ENCODE results near the gene TMC4. TPM values are rescaled to one million over a fixed set of nuclear protein-coding genes. Genes with fewer than 3 reads are reported as not detected.

The TMC4 gene
- total RNA-seq, 1 donor from 2014 or later = 0.28 TPM

GRCh38 chr19:54136864-54137698 lies 35.9 kb downstream of the TMC4 start:
- TF ChIP-seq CTCF (conservative IDR thresholded peaks at IDR 0.05) = no peak
- H3K36me3 Mint-ChIP-seq (ENCODE audit: low read depth) = no peaks in the 10 kb centered on the region
- H3K27ac Mint-ChIP-seq (ENCODE audit: unreplicated experiment) = peak overlapping the region; percentile 95

GRCh38 chr19:54136086-54136863 lies 36.7 kb downstream of the TMC4 start:
- Mint-ChIP-seq H3K27me3 (ENCODE audit: low read depth) (peaks cover 14% of the 10 kb centered on the region), H3K27ac (ENCODE audit: unreplicated experiment) (peak overlapping the region; percentile 61), H3K9me3 (no peaks in the 10 kb centered on the region), H3K4me1 (peaks cover 38% of the 10 kb centered on the region), H3K36me3 (ENCODE audit: low read depth) (no peaks in the 10 kb centered on the region), H3K4me3 (peak overlapping the region; percentile 90)
- no peak for DNase-seq (ENCODE audit: low read depth, low spot score)
- TF ChIP-seq CTCF (conservative IDR thresholded peaks at IDR 0.05) = no peak

More at GRCh38 chr19:54136864-54137698, 35.9 kb downstream of the TMC4 start:
- peaks cover 42% of the 10 kb centered on the region for H3K4me1 Mint-ChIP-seq
- peaks cover 14% of the 10 kb centered on the region for H3K27me3 Mint-ChIP-seq (ENCODE audit: low read depth)
- DNase-seq (ENCODE audit: low read depth, low spot score) = peak; percentile 97
- H3K9me3 Mint-ChIP-seq = no peaks in the 10 kb centered on the region
- H3K4me3 Mint-ChIP-seq = peak overlapping the region; percentile 90

DNA sequence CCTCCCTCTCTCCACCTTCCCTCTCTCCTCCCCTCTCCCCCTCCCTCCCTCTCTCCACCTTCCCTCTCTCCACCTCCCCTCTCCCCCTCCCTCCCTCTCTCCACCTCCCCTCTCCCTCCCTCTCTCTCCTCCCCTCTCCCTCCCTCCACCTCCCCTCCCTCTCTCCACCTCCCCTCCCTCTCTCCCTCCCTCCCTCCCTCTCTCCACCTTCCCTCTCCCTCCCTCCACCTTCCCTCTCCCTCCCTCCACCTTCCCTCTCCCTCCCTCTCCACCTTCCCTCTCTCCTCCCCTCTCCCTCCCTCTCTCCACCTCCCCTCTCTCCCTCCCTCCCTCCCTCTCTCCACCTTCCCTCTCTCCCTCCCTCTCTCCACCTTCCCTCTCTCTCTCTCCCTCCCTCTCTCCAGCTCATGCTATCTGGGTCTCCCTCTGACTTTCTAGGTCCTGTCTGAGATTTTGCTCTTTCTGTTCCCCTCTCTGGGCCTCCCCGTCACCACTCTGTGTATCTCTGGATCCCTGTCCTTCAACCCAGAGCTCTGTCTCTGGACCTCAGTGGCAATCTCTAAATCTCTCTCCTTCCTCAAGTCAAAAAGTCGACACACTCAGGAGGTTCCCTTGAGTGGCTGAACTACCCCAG lies 38.9 kb downstream of the TMC4 start:
- no peak for DNase-seq (ENCODE audit: low read depth, low spot score)
- Mint-ChIP-seq H3K27me3 (ENCODE audit: low read depth) (peaks cover 14% of the 10 kb centered on the region), H3K4me1 (peaks cover 24% of the 10 kb centered on the region), H3K27ac (ENCODE audit: unreplicated experiment) (no peak overlapping the region), H3K36me3 (ENCODE audit: low read depth) (no peaks in the 10 kb centered on the region), H3K9me3 (no peaks in the 10 kb centered on the region), H3K4me3 (peak overlapping the region; percentile 57)
- no peak for TF ChIP-seq CTCF (conservative IDR thresholded peaks at IDR 0.05)

GRCh38 chr19:54133312-54133956 lies 39.5 kb downstream of the TMC4 start:
- Mint-ChIP-seq H3K4me1 (peaks cover 18% of the 10 kb centered on the region), H3K27me3 (ENCODE audit: low read depth) (peaks cover 14% of the 10 kb centered on the region), H3K36me3 (ENCODE audit: low read depth) (no peaks in the 10 kb centered on the region), H3K9me3 (no peaks in the 10 kb centered on the region), H3K27ac (ENCODE audit: unreplicated experiment) (no peak overlapping the region), H3K4me3 (no peak overlapping the region)
- no peak for TF ChIP-seq CTCF (conservative IDR thresholded peaks at IDR 0.05)
- no peak for DNase-seq (ENCODE audit: low read depth, low spot score)

DNA sequence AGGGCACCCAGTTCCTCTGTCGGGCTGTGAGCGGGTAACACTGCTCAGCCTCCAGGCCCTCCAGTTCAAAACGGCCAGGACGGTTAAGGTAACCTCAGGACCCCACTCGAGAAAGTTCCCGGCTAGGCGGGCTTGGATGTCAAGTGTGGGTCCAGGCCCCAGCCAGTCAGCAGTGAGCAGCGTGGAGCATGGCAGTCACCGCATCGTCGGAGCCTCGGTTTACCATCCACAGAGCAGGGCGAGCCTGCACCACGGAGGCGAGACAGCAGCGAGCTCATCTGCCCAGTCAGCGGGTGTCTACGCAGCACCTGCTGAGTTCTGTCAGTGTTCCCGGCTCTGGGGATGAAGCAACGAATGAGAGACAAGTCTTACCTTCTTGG lies 43.4 kb downstream of the TMC4 start:
- TF ChIP-seq CTCF (conservative IDR thresholded peaks at IDR 0.05) = no peak
- H3K4me3 Mint-ChIP-seq = no peak overlapping the region
- H3K9me3 Mint-ChIP-seq = no peaks in the 10 kb centered on the region
- no peaks in the 10 kb centered on the region for H3K36me3 Mint-ChIP-seq (ENCODE audit: low read depth)
- no peak overlapping the region for H3K27ac Mint-ChIP-seq (ENCODE audit: unreplicated experiment)
- H3K27me3 Mint-ChIP-seq (ENCODE audit: low read depth) = peaks cover 5% of the 10 kb centered on the region
- no peaks in the 10 kb centered on the region for H3K4me1 Mint-ChIP-seq
- no peak for DNase-seq (ENCODE audit: low read depth, low spot score)
